SKM-1 (cell line): Measurements from ENCODE around the gene DLG2.
"Not testable (repeated sequence)": the region's sequence is repeated elsewhere in the genome, so short reads cannot be mapped to it uniquely, and the experiment has no call there.

Experiments
- DNase-seq: peaks from one replicate; lab custom pipeline; 2025; ENCODE audit not compliant: unreplicated experiment; lab: John Stamatoyannopoulos, UW

The DLG2 gene

GRCh38 chr11:84855508-84856245 is 771.5 kb downstream of the DLG2 start:
- DNase-seq, result no peak

- no peak for DNase-seq
Measured at GRCh38 chr11:84854498-84854880, 772.7 kb downstream of the DLG2 start.

GRCh38 chr11:84853841-84854497 is 773.2 kb downstream of the DLG2 start:
- DNase-seq, result no peak

- no peak for DNase-seq
Measured at GRCh38 chr11:84847842-84848241, 779.3 kb downstream of the DLG2 start.

- not testable (repeated sequence) for DNase-seq
Measured at GRCh38 chr11:84840201-84840600, 786.9 kb downstream of the DLG2 start.

GRCh38 chr11:84837402-84838069 is 789.6 kb downstream of the DLG2 start:
- DNase-seq, result no peak

- DNase-seq, result no peak
Measured at GRCh38 chr11:84836371-84836770, 790.8 kb downstream of the DLG2 start.

- DNase-seq, result no peak
Measured at GRCh38 chr11:84833488-84834088, 793.6 kb downstream of the DLG2 start.

- DNase-seq, result no peak
Measured at GRCh38 chr11:84830372-84830771, 796.8 kb downstream of the DLG2 start.

- no peak for DNase-seq
Measured at GRCh38 chr11:84829162-84829561, 798.0 kb downstream of the DLG2 start.

GRCh38 chr11:84828616-84829015 is 798.5 kb downstream of the DLG2 start:
- no peak for DNase-seq

- no peak for DNase-seq
Measured at GRCh38 chr11:84825106-84825660, 802.0 kb downstream of the DLG2 start.

GRCh38 chr11:84824624-84825023 is 802.5 kb downstream of the DLG2 start:
- DNase-seq, result no peak

GRCh38 chr11:84819537-84819936 is 807.6 kb downstream of the DLG2 start:
- DNase-seq, result no peak

- no peak for DNase-seq
Measured at GRCh38 chr11:84819128-84819527, 808.0 kb downstream of the DLG2 start.

- DNase-seq, result no peak
Measured at GRCh38 chr11:84817998-84818397, 809.1 kb downstream of the DLG2 start.

GRCh38 chr11:84812471-84812969 is 814.6 kb downstream of the DLG2 start:
- no peak for DNase-seq

GRCh38 chr11:84806354-84806753 is 820.8 kb downstream of the DLG2 start:
- DNase-seq, result no peak

GRCh38 chr11:84804041-84804440 is 823.1 kb downstream of the DLG2 start:
- DNase-seq, result no peak

- DNase-seq, result no peak
Measured at GRCh38 chr11:84800755-84801346, 826.3 kb downstream of the DLG2 start.

GRCh38 chr11:84799112-84799511 is 828.0 kb downstream of the DLG2 start:
- no peak for DNase-seq
